Uterus (tissue), 2 donors: ENCODE results near the gene RAB11A.

ENCODE experiments used
- POLR2A ChIP-seq, 2 donors: fragments of 450-650 bp; IDR thresholded peaks; one replicate each; pipeline ENCODE4 v1.6.1; 2016; ENCODE audit warnings: antibody characterized with exemption in 2 of 2, mild to moderate bottlenecking in 1 of 2, moderate library complexity in 1 of 2
- TF ChIP-seq, protein P1 (sequence below), 4 experiments: fragments of 200-600 bp in 2 of 4; fragments of 450-650 bp in 2 of 4; sonication (generic) in 2 of 4; IDR thresholded peaks; one replicate each; pipeline ENCODE4 v1.5.1; 2016 to 2019; ENCODE audit warnings: antibody characterized with exemption in 4 of 4, mild to moderate bottlenecking in 2 of 4, moderate library complexity in 1 of 4

DNA sequence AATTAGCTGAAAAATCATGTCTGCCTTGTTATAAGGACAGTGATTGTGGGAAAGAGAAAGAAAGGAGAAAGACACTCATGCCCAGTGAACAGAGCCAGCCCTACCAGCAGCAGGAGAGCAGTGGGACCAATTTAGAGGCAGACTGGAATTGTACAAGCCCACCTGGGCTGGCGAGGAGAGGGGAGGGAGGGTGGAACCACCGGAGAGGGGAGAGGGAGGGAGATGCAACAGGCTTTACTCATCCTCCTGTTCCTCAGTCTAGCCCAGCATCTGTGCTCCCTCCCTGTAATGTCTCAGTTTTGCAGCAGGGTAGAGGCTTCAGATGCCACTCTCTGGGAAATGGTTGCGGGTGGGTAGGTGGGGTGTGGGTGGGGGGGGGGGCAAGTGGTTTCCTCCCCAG, 54.7 kb downstream of the RAB11A start:
- TF ChIP-seq, protein P1, sequence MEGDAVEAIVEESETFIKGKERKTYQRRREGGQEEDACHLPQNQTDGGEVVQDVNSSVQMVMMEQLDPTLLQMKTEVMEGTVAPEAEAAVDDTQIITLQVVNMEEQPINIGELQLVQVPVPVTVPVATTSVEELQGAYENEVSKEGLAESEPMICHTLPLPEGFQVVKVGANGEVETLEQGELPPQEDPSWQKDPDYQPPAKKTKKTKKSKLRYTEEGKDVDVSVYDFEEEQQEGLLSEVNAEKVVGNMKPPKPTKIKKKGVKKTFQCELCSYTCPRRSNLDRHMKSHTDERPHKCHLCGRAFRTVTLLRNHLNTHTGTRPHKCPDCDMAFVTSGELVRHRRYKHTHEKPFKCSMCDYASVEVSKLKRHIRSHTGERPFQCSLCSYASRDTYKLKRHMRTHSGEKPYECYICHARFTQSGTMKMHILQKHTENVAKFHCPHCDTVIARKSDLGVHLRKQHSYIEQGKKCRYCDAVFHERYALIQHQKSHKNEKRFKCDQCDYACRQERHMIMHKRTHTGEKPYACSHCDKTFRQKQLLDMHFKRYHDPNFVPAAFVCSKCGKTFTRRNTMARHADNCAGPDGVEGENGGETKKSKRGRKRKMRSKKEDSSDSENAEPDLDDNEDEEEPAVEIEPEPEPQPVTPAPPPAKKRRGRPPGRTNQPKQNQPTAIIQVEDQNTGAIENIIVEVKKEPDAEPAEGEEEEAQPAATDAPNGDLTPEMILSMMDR (IDR thresholded peaks at IDR 0.05), result no peak
- no peak for TF ChIP-seq POLR2A (IDR thresholded peaks at IDR 0.05)
